Neural progenitor cell (in vitro differentiated cells): ENCODE results near the gene CD99. TPM values are rescaled to one million over a fixed set of nuclear protein-coding genes. Genes with fewer than 3 reads are reported as not detected.
A peak's percentile ranks its signal among the peaks of the same experiment; 100 is the strongest.

Experiments
- DNase-seq: peaks from one replicate; pipeline ENCODE4 v3.0.0-alpha.2; 2016; ENCODE audit warnings: low spot score
- H2AFZ ChIP-seq: fragments of 200-600 bp; sonication (generic); replicated peaks from 2 replicates; pipeline ENCODE4 v1.6.1; 2016; ENCODE audit warnings: antibody characterized with exemption
- H3F3A ChIP-seq: fragments of 200-600 bp; sonication (generic); 2 replicates; pipeline ENCODE4 v1.6.1; 2016; ENCODE audit warnings: antibody characterized with exemption, low read depth
- H3K27ac ChIP-seq: fragments of 200-600 bp; sonication (generic); 2 replicates; pipeline ENCODE4 v1.5.1; 2016; ENCODE audit warnings: mild to moderate bottlenecking
- H3K27me3 ChIP-seq: fragments of 200-600 bp; sonication (generic); 2 replicates; pipeline ENCODE4 v1.6.1; 2016; ENCODE audit warnings: mild to moderate bottlenecking, moderate library complexity
- H3K36me3 ChIP-seq: fragments of 200-600 bp; sonication (generic); 2 replicates; pipeline ENCODE4 v1.5.1; 2016
- H3K4me1 ChIP-seq: fragments of 200-600 bp; sonication (generic); 2 replicates; pipeline ENCODE4 v1.6.1; 2016; ENCODE audit warnings: mixed run types
- H3K4me2 ChIP-seq: fragments of 200-600 bp; sonication (generic); 2 replicates; pipeline ENCODE4 v1.6.1; 2016
- H3K4me3 ChIP-seq: fragments of 200-600 bp; sonication (generic); 2 replicates; pipeline ENCODE4 v1.5.1; 2016
- H3K79me2 ChIP-seq: fragments of 200-600 bp; sonication (generic); 2 replicates; pipeline ENCODE4 v1.6.1; 2016; ENCODE audit warnings: low read depth
- H3K9ac ChIP-seq: fragments of 200-600 bp; sonication (generic); 2 replicates; pipeline ENCODE4 v1.6.1; 2016
- H3K9me3 ChIP-seq: fragments of 200-600 bp; sonication (generic); 2 replicates; pipeline ENCODE4 v1.5.1; 2016; ENCODE audit warnings: low read depth
- H4K20me1 ChIP-seq: fragments of 200-600 bp; sonication (generic); 2 replicates; pipeline ENCODE4 v1.6.1; 2016; ENCODE audit warnings: low read depth
- H3K27ac Mint-ChIP-seq: 3 replicates; pipeline ENCODE4 v1.8.0; 2021; ENCODE audit warnings: mixed read lengths
- H3K27me3 Mint-ChIP-seq: 2 replicates; pipeline ENCODE4 v1.8.0; 2022; ENCODE audit warnings: low read depth, mild to moderate bottlenecking, inconsistent platforms, moderate library complexity, mixed read lengths; ENCODE audit not compliant: insufficient read depth
- H3K36me3 Mint-ChIP-seq: 3 replicates; pipeline ENCODE4 v1.8.0; 2021; ENCODE audit warnings: mixed read lengths
- H3K4me1 Mint-ChIP-seq: 3 replicates; pipeline ENCODE4 v1.8.0; 2021; ENCODE audit warnings: mixed read lengths
- H3K4me3 Mint-ChIP-seq: 3 replicates; pipeline ENCODE4 v1.8.0; 2021; ENCODE audit warnings: mild to moderate bottlenecking, moderate library complexity, mixed read lengths
- H3K9me3 Mint-ChIP-seq: 3 replicates; pipeline ENCODE4 v1.8.0; 2020; ENCODE audit warnings: mixed read lengths
- EZH2 ChIP-seq: fragments of 200-600 bp; sonication (generic); IDR thresholded peaks from 2 replicates; pipeline ENCODE4 v1.6.1; 2017; ENCODE audit warnings: antibody characterized with exemption, mild to moderate bottlenecking, moderate library complexity
- EZH2phosphoT487 ChIP-seq: fragments of 200-600 bp; sonication (generic); IDR thresholded peaks from 2 replicates; pipeline ENCODE4 v1.6.1; 2017; ENCODE audit warnings: antibody characterized with exemption
- total RNA-seq: library from RNA; depleted of rRNA; stranded (reverse); fragments of >200 nt; gene quantifications from 2 replicates; pipeline ENCODE4 v1.2.3, GENCODE V29; 2015; ENCODE audit warnings: low replicate concordance
- TF ChIP-seq, protein P1 (sequence below): fragments of 200-600 bp; sonication (generic); IDR thresholded peaks from 2 replicates; pipeline ENCODE4 v1.5.1; 2017; ENCODE audit warnings: antibody characterized with exemption, mild to moderate bottlenecking

The CD99 gene, protein sequence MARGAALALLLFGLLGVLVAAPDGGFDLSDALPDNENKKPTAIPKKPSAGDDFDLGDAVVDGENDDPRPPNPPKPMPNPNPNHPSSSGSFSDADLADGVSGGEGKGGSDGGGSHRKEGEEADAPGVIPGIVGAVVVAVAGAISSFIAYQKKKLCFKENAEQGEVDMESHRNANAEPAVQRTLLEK
- 70.4 and 81.8 TPM in 2 replicates for total RNA-seq

DNA sequence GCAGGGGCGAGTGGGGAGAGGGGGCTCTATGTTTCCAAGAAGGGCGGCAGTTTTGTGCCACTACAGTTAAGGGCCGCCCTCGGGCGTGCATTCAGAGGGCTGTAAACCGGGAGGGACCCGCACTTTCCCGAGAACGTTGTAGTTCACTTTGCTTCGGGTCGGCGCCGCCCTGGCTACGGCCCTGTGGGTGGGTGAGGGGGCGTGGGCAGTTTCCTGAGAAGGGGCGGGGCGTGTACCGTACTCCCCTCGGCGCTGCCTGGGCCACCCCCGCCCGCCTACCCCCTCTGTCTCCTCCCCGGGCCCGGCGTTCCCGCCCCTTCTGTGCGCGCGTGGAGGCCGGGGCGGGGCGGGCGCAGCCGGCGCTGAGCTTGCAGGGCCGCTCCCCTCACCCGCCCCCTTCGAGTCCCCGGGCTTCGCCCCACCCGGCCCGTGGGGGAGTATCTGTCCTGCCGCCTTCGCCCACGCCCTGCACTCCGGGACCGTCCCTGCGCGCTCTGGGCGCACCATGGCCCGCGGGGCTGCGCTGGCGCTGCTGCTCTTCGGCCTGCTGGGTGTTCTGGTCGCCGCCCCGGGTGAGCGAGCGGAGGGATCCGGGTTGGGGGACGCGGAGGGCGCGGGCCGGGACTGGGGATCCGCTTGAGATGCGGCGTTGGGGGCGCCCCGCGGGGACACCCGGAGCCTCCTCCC is at the start of gene CD99:
Gene CD99 (plus strand): TSS at position 440 of the 687 bp plus-strand sequence. CDS start 66 bp downstream, at position 506.
- H3K27me3 Mint-ChIP-seq, result peaks cover 4% of the 10 kb centered on the region
- peaks cover 7% of the 10 kb centered on the region for H3K36me3 Mint-ChIP-seq
- Histone ChIP-seq H3K79me2 (peaks cover 29% of the 10 kb centered on the region), H3K9me3 (no peaks in the 10 kb centered on the region), H3K9ac (peak within 1 kb of the TSS; percentile 31), H3K4me3 (peak within 1 kb of the TSS; percentile 65), H3K4me1 (peaks cover 6% of the 10 kb centered on the region), H2AFZ (peak within 1 kb of the TSS; percentile 53), H3K4me2 (peak within 1 kb of the TSS; percentile 92), H4K20me1 (no peaks in the 10 kb centered on the region), H3K27ac (no peak within 1 kb of the TSS), H3F3A (peaks cover 16% of the 10 kb centered on the region), H3K27me3 (peaks cover 46% of the 10 kb centered on the region), H3K36me3 (no peaks in the 10 kb centered on the region)
- no peaks in the 10 kb centered on the region for H3K9me3 Mint-ChIP-seq
- H3K4me3 Mint-ChIP-seq, result peak within 1 kb of the TSS; percentile 91
- H3K27ac Mint-ChIP-seq, result peak within 1 kb of the TSS; percentile 75
- DNase-seq, result peak; percentile 86
- TF ChIP-seq EZH2, result peak; percentile 45
- TF ChIP-seq, protein P1, sequence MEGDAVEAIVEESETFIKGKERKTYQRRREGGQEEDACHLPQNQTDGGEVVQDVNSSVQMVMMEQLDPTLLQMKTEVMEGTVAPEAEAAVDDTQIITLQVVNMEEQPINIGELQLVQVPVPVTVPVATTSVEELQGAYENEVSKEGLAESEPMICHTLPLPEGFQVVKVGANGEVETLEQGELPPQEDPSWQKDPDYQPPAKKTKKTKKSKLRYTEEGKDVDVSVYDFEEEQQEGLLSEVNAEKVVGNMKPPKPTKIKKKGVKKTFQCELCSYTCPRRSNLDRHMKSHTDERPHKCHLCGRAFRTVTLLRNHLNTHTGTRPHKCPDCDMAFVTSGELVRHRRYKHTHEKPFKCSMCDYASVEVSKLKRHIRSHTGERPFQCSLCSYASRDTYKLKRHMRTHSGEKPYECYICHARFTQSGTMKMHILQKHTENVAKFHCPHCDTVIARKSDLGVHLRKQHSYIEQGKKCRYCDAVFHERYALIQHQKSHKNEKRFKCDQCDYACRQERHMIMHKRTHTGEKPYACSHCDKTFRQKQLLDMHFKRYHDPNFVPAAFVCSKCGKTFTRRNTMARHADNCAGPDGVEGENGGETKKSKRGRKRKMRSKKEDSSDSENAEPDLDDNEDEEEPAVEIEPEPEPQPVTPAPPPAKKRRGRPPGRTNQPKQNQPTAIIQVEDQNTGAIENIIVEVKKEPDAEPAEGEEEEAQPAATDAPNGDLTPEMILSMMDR, result no peak
- peaks cover 35% of the 10 kb centered on the region for H3K4me1 Mint-ChIP-seq

DNA sequence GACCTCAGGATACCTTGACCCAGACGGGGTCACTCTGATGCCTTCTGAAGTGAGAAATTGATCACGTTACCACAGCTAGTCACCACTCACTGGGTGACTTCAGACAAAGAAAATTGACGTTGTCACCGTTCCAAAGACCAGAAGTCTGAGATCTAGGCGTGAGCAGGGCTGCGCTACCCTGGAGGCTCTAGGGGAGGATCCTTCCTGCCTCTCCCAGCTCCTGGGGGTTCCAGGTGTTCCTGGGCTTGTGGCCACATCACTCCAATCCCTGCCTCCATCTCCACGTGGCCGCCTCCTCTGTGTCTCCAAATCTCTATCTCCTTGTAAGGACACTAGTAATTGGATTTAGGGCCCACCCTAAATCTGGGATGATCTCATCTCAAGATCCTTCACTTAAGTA is 48.9 kb upstream of the CD99 start:
- Histone ChIP-seq H3K4me1 (no peaks in the 10 kb centered on the region), H3K9me3 (no peaks in the 10 kb centered on the region), H3K27ac (no peak overlapping the region), H4K20me1 (no peaks in the 10 kb centered on the region), H3K4me3 (no peak overlapping the region), H2AFZ (no peak overlapping the region), H3K4me2 (no peak overlapping the region), H3K9ac (no peak overlapping the region), H3K27me3 (no peaks in the 10 kb centered on the region), H3F3A (peaks cover 8% of the 10 kb centered on the region), H3K36me3 (no peaks in the 10 kb centered on the region), H3K79me2 (no peaks in the 10 kb centered on the region)
- H3K9me3 Mint-ChIP-seq, result no peaks in the 10 kb centered on the region
- no peaks in the 10 kb centered on the region for H3K4me1 Mint-ChIP-seq
- no peak overlapping the region for H3K27ac Mint-ChIP-seq
- H3K36me3 Mint-ChIP-seq, result peaks cover 23% of the 10 kb centered on the region
- no peak for DNase-seq
- peaks cover 2% of the 10 kb centered on the region for H3K27me3 Mint-ChIP-seq
- H3K4me3 Mint-ChIP-seq, result no peak overlapping the region
- no peak for TF ChIP-seq EZH2phosphoT487
- TF ChIP-seq, protein P1, result no peak
- no peak for TF ChIP-seq EZH2

DNA sequence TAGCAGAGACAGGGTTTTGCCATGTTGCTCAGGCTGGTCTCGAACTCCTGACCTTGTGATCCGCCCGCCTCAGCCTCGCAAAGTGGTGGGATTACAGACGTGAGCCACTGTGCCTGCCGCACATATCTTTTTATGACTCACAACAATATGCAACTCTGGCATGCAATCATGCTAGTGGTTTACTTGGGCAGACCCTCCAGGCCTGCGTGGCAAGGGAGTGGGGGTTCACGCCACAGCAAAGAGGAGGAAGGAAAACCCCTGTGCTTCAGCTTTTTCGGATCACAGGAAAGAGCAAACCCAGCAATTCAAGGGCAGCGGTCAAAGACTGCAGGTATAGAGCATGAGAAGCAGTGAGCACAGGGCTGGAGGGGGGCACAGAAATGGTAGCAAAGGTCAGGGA is 48.3 kb upstream of the CD99 start:
- no peaks in the 10 kb centered on the region for H3K9me3 Mint-ChIP-seq
- H3K36me3 Mint-ChIP-seq, result peaks cover 20% of the 10 kb centered on the region
- H3K9ac ChIP-seq, result no peak overlapping the region
- H3K36me3 ChIP-seq, result no peaks in the 10 kb centered on the region
- H3K27ac ChIP-seq, result no peak overlapping the region
- H3K4me1 ChIP-seq, result no peaks in the 10 kb centered on the region
- no peaks in the 10 kb centered on the region for H4K20me1 ChIP-seq
- peak overlapping the region; percentile 9 for H3K27ac Mint-ChIP-seq
- no peak overlapping the region for H2AFZ ChIP-seq
- H3K4me2 ChIP-seq, result no peak overlapping the region
- no peaks in the 10 kb centered on the region for H3K4me1 Mint-ChIP-seq
- DNase-seq, result no peak
- no peaks in the 10 kb centered on the region for H3K9me3 ChIP-seq
- peaks cover 8% of the 10 kb centered on the region for H3F3A ChIP-seq
- no peak overlapping the region for H3K4me3 Mint-ChIP-seq
- H3K4me3 ChIP-seq, result no peak overlapping the region
- no peaks in the 10 kb centered on the region for H3K27me3 ChIP-seq
- H3K27me3 Mint-ChIP-seq, result peaks cover 2% of the 10 kb centered on the region
- no peaks in the 10 kb centered on the region for H3K79me2 ChIP-seq
- TF ChIP-seq EZH2 (no peak), EZH2phosphoT487 (no peak)
- TF ChIP-seq, protein P1, result no peak
